DOHH2 (cell line): ENCODE results near the gene RPL9.

ENCODE experiments used
- H3F3A ChIP-seq: fragments of 200-600 bp; sonication (generic), shearing (Covaris generic); 2 replicates; pipeline ENCODE4 v1.6.0; 2016; ENCODE audit warnings: antibody characterized with exemption, mild to moderate bottlenecking; ENCODE audit not compliant: control insufficient read depth, insufficient read depth
- H3K27ac ChIP-seq: fragments of 200-600 bp; sonication (generic); 2 replicates; pipeline ENCODE4 v1.5.1; 2014; ENCODE audit warnings: low read depth, mild to moderate bottlenecking, low read length, moderate library complexity
- H3K27me3 ChIP-seq: fragments of 200-600 bp; sonication (generic); 2 replicates; pipeline ENCODE4 v1.6.1; 2014; ENCODE audit warnings: mild to moderate bottlenecking, low read length, mixed read lengths; ENCODE audit not compliant: control insufficient read depth
- H3K36me3 ChIP-seq: fragments of 200-600 bp; sonication (generic); 2 replicates; pipeline ENCODE4 v1.6.1; 2014; ENCODE audit warnings: mild to moderate bottlenecking, low read length, moderate library complexity, mixed read lengths; ENCODE audit not compliant: control insufficient read depth
- H3K4me1 ChIP-seq: fragments of 200-600 bp; sonication (generic); 2 replicates; pipeline ENCODE4 v1.6.1; 2014; ENCODE audit warnings: mild to moderate bottlenecking, low read length, mixed read lengths; ENCODE audit not compliant: control insufficient read depth
- H3K4me2 ChIP-seq: fragments of 200-600 bp; sonication (generic); 2 replicates; pipeline ENCODE4 v1.6.0; 2014; ENCODE audit warnings: mild to moderate bottlenecking, low read length, moderate library complexity
- H3K4me3 ChIP-seq: fragments of 200-600 bp; sonication (generic); 2 replicates; pipeline ENCODE4 v1.5.1; 2014; ENCODE audit warnings: mild to moderate bottlenecking, low read length, mixed read lengths
- H3K79me2 ChIP-seq: fragments of 200-600 bp; sonication (generic); 2 replicates; pipeline ENCODE4 v1.6.1; 2014; ENCODE audit warnings: mild to moderate bottlenecking, low read length, mixed read lengths; ENCODE audit not compliant: control insufficient read depth
- H3K9me2 ChIP-seq: fragments of 200-600 bp; sonication (generic); replicated peaks from 2 replicates; pipeline ENCODE4 v1.6.1; 2014; ENCODE audit warnings: mild to moderate bottlenecking, low read length, mixed read lengths; ENCODE audit not compliant: control insufficient read depth
- H3K9me3 ChIP-seq: fragments of 200-600 bp; sonication (generic); 2 replicates; pipeline ENCODE4 v1.6.1; 2014; ENCODE audit warnings: antibody characterized with exemption, low read length, mixed read lengths; ENCODE audit not compliant: control insufficient read depth, insufficient read depth
- H4K20me1 ChIP-seq: fragments of 200-600 bp; sonication (generic); 2 replicates; pipeline ENCODE4 v1.6.0; 2014; ENCODE audit warnings: low read depth, mild to moderate bottlenecking, antibody characterized with exemption, low read length, moderate library complexity; ENCODE audit not compliant: control insufficient read depth, insufficient read depth
- EZH2phosphoT487 ChIP-seq: fragments of 200-600 bp; sonication (generic); IDR thresholded peaks from 2 replicates; pipeline ENCODE4 v1.6.1; 2017; ENCODE audit warnings: borderline replicate concordance, mild to moderate bottlenecking, antibody characterized with exemption, low read length, moderate library complexity, mixed read lengths
- TF ChIP-seq, protein P1 (sequence below): fragments of 200-600 bp; sonication (generic); IDR thresholded peaks from one replicate; pipeline ENCODE4 v1.5.1; 2014; ENCODE audit warnings: antibody characterized with exemption, mild to moderate bottlenecking, low read depth, low read length; ENCODE audit not compliant: poor library complexity, severe bottlenecking

RPL9 gene

DNA sequence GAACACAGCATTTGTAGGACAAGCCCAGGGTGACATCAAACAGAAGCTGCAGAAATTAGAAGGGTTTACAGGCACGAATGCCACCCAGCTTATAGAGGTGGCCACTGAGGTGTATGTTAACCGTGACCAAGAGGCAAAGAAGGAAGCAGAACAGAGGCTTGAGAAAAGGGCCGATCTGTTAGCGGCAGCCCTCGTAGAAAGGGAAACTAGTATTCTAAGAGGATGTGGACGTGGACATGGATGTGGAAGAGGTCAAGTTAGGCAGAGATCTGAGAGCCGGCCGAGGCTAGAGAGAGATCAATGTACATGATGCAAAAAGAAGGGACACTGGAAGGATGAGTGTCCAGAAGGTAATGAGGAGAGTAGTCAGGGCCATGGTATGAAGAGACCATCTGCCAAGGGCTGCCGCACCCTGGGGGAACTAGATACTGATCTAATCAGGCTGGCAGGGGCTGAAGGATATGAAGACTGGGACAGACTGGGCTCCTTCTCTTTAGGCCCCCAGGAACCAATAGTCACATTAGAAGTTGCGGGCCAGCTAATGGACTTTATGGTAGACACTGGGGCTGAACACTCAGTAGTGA lies 27.6 kb upstream of the RPL9 start:
- no peak overlapping the region for H3K4me2 ChIP-seq
- TF ChIP-seq, protein P1, sequence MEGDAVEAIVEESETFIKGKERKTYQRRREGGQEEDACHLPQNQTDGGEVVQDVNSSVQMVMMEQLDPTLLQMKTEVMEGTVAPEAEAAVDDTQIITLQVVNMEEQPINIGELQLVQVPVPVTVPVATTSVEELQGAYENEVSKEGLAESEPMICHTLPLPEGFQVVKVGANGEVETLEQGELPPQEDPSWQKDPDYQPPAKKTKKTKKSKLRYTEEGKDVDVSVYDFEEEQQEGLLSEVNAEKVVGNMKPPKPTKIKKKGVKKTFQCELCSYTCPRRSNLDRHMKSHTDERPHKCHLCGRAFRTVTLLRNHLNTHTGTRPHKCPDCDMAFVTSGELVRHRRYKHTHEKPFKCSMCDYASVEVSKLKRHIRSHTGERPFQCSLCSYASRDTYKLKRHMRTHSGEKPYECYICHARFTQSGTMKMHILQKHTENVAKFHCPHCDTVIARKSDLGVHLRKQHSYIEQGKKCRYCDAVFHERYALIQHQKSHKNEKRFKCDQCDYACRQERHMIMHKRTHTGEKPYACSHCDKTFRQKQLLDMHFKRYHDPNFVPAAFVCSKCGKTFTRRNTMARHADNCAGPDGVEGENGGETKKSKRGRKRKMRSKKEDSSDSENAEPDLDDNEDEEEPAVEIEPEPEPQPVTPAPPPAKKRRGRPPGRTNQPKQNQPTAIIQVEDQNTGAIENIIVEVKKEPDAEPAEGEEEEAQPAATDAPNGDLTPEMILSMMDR = no peak
- TF ChIP-seq EZH2phosphoT487 = no peak
- H3K27me3 ChIP-seq = no peaks in the 10 kb centered on the region
- no peak overlapping the region for H3K4me3 ChIP-seq
- H4K20me1 ChIP-seq = no peaks in the 10 kb centered on the region
- H3K9me3 ChIP-seq = no peaks in the 10 kb centered on the region
- H3K27ac ChIP-seq = no peak overlapping the region
- no peaks in the 10 kb centered on the region for H3K79me2 ChIP-seq
- no peaks in the 10 kb centered on the region for H3K9me2 ChIP-seq
- H3F3A ChIP-seq = no peaks in the 10 kb centered on the region
- no peaks in the 10 kb centered on the region for H3K36me3 ChIP-seq
- peaks cover 10% of the 10 kb centered on the region for H3K4me1 ChIP-seq

GRCh38 chr4:39484582-39485272 lies 26.0 kb upstream of the RPL9 start:
- H3K27me3 ChIP-seq = no peaks in the 10 kb centered on the region
- H3K9me2 ChIP-seq = no peaks in the 10 kb centered on the region
- no peaks in the 10 kb centered on the region for H3K9me3 ChIP-seq
- no peak overlapping the region for H3K4me2 ChIP-seq
- peaks cover 10% of the 10 kb centered on the region for H3K4me1 ChIP-seq
- TF ChIP-seq, protein P1 = no peak
- no peak for TF ChIP-seq EZH2phosphoT487
- H3K79me2 ChIP-seq = no peaks in the 10 kb centered on the region
- H3K4me3 ChIP-seq = no peak overlapping the region
- no peak overlapping the region for H3K27ac ChIP-seq
- H3F3A ChIP-seq = no peaks in the 10 kb centered on the region
- H4K20me1 ChIP-seq = no peaks in the 10 kb centered on the region
- H3K36me3 ChIP-seq = no peaks in the 10 kb centered on the region

- H4K20me1 ChIP-seq = no peaks in the 10 kb centered on the region
- H3K79me2 ChIP-seq = no peaks in the 10 kb centered on the region
- peaks cover 6% of the 10 kb centered on the region for H3K36me3 ChIP-seq
- H3K4me1 ChIP-seq = peaks cover 10% of the 10 kb centered on the region
- TF ChIP-seq EZH2phosphoT487 = no peak
- H3K9me3 ChIP-seq = no peaks in the 10 kb centered on the region
- 0 out of 2 replicates have a peak, but pooled peaks cover 4% of the 10 kb centered on the region for H3F3A ChIP-seq
- H3K4me3 ChIP-seq = no peak overlapping the region
- no peaks in the 10 kb centered on the region for H3K27me3 ChIP-seq
- H3K9me2 ChIP-seq = no peaks in the 10 kb centered on the region
- H3K27ac ChIP-seq = no peak overlapping the region
- H3K4me2 ChIP-seq = no peak overlapping the region
Observed at GRCh38 chr4:39480902-39481695, 22.4 kb upstream of the RPL9 start.
